NCI-H82 treated with DMSO at 0.1 percent for 48 hours (cell line): ENCODE data around the gene IL11.
"Not testable (repeated sequence)": the region's sequence is repeated elsewhere in the genome, so short reads cannot be mapped to it uniquely, and the experiment has no call there.

ENCODE experiments used
- DNase-seq: peaks from one replicate; lab custom pipeline; 2025; ENCODE audit not compliant: unreplicated experiment; lab: John Stamatoyannopoulos, UW

The IL11 gene

GRCh38 chr19:55336101-55336500 is 34.2 kb downstream of the IL11 start:
- DNase-seq = no peak

GRCh38 chr19:55333870-55334269 is 36.4 kb downstream of the IL11 start:
- DNase-seq = no peak

- DNase-seq = not testable (repeated sequence)
Measured at GRCh38 chr19:55329791-55330190, 40.5 kb downstream of the IL11 start.

- DNase-seq = not testable (repeated sequence)
Measured at GRCh38 chr19:55328774-55329318, 41.4 kb downstream of the IL11 start.

GRCh38 chr19:55325172-55325571 is 45.1 kb downstream of the IL11 start, which contains the start of gene TMEM150B:
TSS of gene TMEM150B (minus strand) at chr19:55325341. CDS start at chr19:55321036, 4,305 bp downstream.
- no peak for DNase-seq

GRCh38 chr19:55324662-55325061 is 45.6 kb downstream of the IL11 start:
- DNase-seq = no peak

- DNase-seq = no peak
Measured at GRCh38 chr19:55322204-55322885, 47.9 kb downstream of the IL11 start.

GRCh38 chr19:55321466-55322137 is 48.7 kb downstream of the IL11 start:
- no peak for DNase-seq

- no peak for DNase-seq
Measured at GRCh38 chr19:55320844-55321419, 49.3 kb downstream of the IL11 start.

- no peak for DNase-seq
Measured at GRCh38 chr19:55319785-55320184, 50.5 kb downstream of the IL11 start.

GRCh38 chr19:55316646-55317045 is 53.6 kb downstream of the IL11 start:
- no peak for DNase-seq

GRCh38 chr19:55315956-55316525 is 54.2 kb downstream of the IL11 start:
- DNase-seq = no peak

- no peak for DNase-seq
Measured at GRCh38 chr19:55314396-55314795, 55.9 kb downstream of the IL11 start.
